ACC112 (cell line): ENCODE data around the gene MOK.

Experiments
- H2AFZ ChIP-seq: fragments of 200-600 bp; sonication (generic); one replicate; pipeline ENCODE4 v1.6.0; 2017; ENCODE audit warnings: antibody characterized with exemption, low read length; ENCODE audit not compliant: unreplicated experiment
- H3K27ac ChIP-seq: fragments of 200-600 bp; sonication (generic); 2 replicates; pipeline ENCODE4 v1.5.1; 2014; ENCODE audit warnings: low read depth, mild to moderate bottlenecking, antibody characterized with exemption, low read length, moderate library complexity
- H3K27me3 ChIP-seq: fragments of 200-600 bp; sonication (generic); 2 replicates; pipeline ENCODE4 v1.6.1; 2014; ENCODE audit warnings: mild to moderate bottlenecking, antibody characterized with exemption, low read length, moderate library complexity, mixed read lengths; ENCODE audit not compliant: insufficient read depth
- H3K36me3 ChIP-seq: fragments of 200-600 bp; sonication (generic); 2 replicates; pipeline ENCODE4 v1.6.1; 2016; ENCODE audit warnings: mild to moderate bottlenecking, antibody characterized with exemption, low read length, moderate library complexity, mixed read lengths; ENCODE audit not compliant: insufficient read depth
- H3K4me1 ChIP-seq: fragments of 200-600 bp; sonication (generic); one replicate; pipeline ENCODE4 v1.6.1; 2016; ENCODE audit warnings: low read length, mixed read lengths; ENCODE audit not compliant: insufficient read depth, unreplicated experiment, control insufficient read depth
- H3K4me3 ChIP-seq: fragments of 200-600 bp; sonication (generic); 2 replicates; pipeline ENCODE4 v1.5.1; 2014; ENCODE audit warnings: mild to moderate bottlenecking, low read depth, low read length
- H3K79me2 ChIP-seq: fragments of 200-600 bp; sonication (generic); one replicate; pipeline ENCODE4 v1.6.0; 2016; ENCODE audit warnings: low read length; ENCODE audit not compliant: control insufficient read depth, unreplicated experiment, insufficient read depth

The MOK gene

DNA sequence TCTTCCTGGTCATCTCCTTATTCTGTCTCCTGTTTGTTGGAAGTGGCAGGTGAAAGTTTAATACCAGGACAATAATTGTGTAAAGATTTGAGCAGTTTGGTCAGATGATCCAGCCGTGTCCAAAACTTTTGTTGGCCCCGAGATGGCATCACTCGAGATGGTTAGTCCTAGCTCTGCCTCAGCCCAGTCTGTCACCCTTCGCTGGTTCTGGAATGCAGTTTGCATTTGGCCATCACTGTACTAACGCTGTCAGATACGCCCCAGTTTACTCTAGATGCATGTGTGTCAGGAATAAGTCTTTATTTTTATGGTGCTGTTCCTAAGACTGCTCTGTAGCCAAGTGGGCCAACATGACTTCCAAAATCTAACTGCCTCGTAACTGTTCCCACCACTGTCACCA is 79.6 kb downstream of the MOK start:
- Histone ChIP-seq H3K27me3 (no peaks in the 10 kb centered on the region), H3K27ac (no peak overlapping the region), H2AFZ (no peak overlapping the region), H3K4me3 (no peak overlapping the region), H3K36me3 (peaks cover 25% of the 10 kb centered on the region; the same call in 1 of the 2 replicates), H3K79me2 (no peaks in the 10 kb centered on the region), H3K4me1 (peaks cover 9% of the 10 kb centered on the region)

DNA sequence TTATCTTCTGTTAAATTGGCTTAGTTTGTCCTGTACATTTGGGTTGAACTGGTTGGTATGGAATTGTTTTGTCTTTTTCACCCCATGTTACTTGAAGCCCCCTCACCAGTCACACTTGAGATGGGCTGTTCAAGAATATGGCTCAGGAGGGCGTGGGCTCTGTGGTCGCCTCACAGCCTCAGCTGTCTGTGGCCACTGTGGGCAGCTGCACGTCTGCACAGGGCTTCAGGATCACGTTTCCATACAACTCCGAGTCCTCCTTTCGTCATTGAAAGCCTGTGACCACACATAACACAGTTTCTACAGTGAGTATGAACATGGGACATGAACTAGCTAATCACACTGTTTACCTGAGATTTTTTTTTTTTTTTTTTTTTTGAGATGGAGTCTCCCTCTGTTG is 81.3 kb downstream of the MOK start:
- H3K79me2 ChIP-seq = no peaks in the 10 kb centered on the region
- H3K27me3 ChIP-seq = no peaks in the 10 kb centered on the region
- no peak overlapping the region for H3K4me3 ChIP-seq
- H3K27ac ChIP-seq = no peak overlapping the region
- H3K36me3 ChIP-seq = peaks cover 10% of the 10 kb centered on the region; the same call in 1 of the 2 replicates
- H3K4me1 ChIP-seq = peaks cover 9% of the 10 kb centered on the region
- H2AFZ ChIP-seq = no peak overlapping the region

DNA sequence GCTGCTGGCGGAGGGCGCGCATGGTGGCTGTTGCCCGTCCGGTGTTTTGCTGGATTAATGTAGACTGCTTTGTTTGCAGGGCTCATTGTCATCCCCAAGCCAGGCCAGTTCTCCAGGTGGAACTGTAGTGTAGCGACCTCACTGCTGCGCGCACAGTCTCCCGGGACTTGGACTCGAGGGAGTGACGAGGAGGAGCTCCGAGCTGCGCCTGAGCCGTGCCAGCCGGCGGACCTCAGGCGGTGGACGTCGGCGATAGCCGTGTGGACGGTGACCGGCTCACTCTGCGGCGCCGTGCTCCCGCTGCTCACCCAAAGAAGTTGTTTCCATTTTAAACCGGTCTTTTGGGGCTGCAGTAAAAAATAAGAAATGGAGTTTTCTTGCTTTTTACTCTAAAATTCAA is 82.2 kb downstream of the MOK start:
- no peak overlapping the region for H2AFZ ChIP-seq
- peaks cover 9% of the 10 kb centered on the region for H3K4me1 ChIP-seq
- peaks cover 9% of the 10 kb centered on the region; the same call in 1 of the 2 replicates for H3K36me3 ChIP-seq
- H3K27ac ChIP-seq = no peak overlapping the region
- H3K4me3 ChIP-seq = no peak overlapping the region
- no peaks in the 10 kb centered on the region for H3K27me3 ChIP-seq
- H3K79me2 ChIP-seq = no peaks in the 10 kb centered on the region

DNA sequence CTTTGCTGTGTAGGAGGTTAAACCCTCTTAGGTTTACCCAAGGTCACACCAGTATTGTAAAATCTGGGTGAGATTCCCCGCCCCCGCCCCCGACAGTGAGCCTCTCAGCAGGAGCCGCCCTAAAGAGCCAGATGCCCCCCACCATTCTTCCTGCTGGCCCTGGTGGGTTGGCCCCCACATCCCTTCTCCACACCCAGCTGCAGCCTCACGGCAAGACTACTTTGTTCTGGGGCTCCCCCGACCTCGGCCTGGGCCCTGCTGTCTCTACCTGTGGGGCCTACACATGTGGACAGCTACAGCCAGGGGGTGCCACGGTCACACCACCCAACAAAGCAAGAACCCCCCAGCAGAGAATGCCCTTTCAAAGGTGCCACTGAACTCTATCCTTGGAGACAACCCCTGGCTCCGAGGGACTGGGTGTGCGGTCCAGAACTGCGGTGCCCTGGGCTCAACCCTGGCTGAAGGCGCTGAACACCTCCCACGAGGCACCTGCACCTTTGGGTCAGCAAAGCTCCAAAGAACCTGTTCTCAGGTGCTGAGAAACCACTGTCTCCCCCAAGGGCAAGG is 82.9 kb downstream of the MOK start:
- no peaks in the 10 kb centered on the region for H3K27me3 ChIP-seq
- H2AFZ ChIP-seq = no peak overlapping the region
- no peaks in the 10 kb centered on the region for H3K79me2 ChIP-seq
- H3K36me3 ChIP-seq = peaks cover 9% of the 10 kb centered on the region; the same call in 1 of the 2 replicates
- no peak overlapping the region for H3K4me3 ChIP-seq
- peaks cover 9% of the 10 kb centered on the region for H3K4me1 ChIP-seq
- no peak overlapping the region for H3K27ac ChIP-seq

DNA sequence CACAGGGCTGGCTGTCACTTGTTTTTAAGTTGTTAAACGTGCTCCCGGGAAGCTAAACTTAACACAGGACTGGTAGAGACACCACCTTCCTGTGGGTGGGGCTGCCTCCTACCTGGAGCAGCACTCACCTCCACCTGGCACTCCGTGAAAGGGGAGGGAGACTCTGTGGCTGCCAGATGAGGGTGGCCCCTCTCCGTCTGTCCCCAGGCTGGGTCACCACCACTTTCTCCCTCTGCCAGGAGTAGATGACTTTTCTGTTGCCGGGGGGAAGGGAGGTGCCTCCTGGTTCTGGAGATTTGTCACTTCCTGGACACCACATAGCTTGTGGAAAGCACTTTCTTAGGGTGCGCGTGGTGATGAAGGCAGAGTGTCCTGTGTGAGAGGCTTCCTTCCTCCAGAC is 83.9 kb downstream of the MOK start:
- Histone ChIP-seq H3K27me3 (no peaks in the 10 kb centered on the region), H3K79me2 (peaks cover 3% of the 10 kb centered on the region), H2AFZ (no peak overlapping the region), H3K4me1 (peaks cover 11% of the 10 kb centered on the region), H3K4me3 (no peak overlapping the region), H3K27ac (peak overlapping the region; percentile 34), H3K36me3 (peaks cover 9% of the 10 kb centered on the region; the same call in 1 of the 2 replicates)

DNA sequence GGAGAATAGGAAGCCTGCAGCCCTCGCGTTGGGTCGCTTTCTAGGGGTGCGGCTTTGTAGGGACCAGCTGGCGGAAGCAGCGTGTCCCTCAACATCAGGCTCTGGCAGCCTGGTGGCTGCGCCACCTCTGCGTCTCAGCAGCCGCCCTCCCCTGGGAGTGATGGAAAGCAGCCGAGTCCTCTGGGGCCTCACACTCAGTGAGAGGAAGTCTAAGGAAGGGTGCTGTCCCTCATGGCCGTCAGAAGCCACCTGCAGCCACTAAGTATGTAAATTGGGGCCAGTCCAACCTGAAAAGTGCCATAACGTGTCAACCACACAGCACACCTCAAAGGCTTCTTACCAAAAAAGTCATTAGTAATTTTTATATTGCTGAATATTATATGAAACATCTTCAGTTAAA is 84.9 kb downstream of the MOK start:
- H3K27me3 ChIP-seq = no peaks in the 10 kb centered on the region
- H3K4me1 ChIP-seq = peaks cover 21% of the 10 kb centered on the region
- H3K4me3 ChIP-seq = no peak overlapping the region
- no peak overlapping the region for H2AFZ ChIP-seq
- H3K36me3 ChIP-seq = peaks cover 9% of the 10 kb centered on the region; the same call in 1 of the 2 replicates
- peaks cover 11% of the 10 kb centered on the region for H3K79me2 ChIP-seq
- H3K27ac ChIP-seq = no peak overlapping the region

DNA sequence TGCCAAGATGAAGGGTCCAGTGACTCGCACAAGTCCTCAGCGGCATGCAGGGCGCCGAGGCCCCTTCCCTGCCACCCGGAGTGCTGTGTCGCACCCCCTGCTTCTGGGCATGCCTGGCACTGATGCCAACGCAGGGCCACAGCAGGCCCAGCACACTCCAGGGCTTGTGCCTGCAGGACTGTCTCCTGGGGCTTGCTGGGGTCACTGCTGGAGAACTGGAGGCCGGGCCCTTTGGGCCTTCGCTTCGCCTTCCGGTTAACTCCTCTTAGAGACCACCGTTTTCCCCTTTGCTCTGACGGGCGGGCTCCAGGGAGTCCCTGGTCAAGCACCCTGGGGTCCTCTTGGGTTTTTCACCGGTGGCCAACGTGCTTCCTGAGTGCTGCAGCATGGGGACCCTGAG is 85.6 kb downstream of the MOK start:
- Histone ChIP-seq H3K36me3 (peaks cover 7% of the 10 kb centered on the region; the same call in 1 of the 2 replicates), H3K4me3 (no peak overlapping the region)

DNA sequence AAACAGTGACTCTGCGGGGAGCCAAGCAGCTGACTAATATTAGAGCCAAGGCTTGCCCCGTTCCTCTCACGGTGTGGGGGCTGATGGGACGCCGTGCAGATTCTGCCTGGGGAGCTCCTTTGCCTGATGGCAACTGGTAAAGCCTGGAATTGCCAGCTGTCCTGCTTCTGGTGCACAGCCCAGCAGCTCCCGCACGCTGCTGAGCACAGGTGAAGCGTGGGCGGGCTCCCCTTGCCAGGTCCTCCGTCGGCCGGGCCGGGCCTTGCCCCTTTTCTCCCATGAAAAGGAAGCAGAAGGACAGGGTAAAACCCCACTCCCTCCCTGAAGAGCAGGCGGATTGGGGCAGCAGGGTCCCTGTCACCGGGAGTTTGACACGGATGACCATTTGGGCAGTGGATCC is 86.3 kb downstream of the MOK start:
- Histone ChIP-seq H3K4me1 (peaks cover 31% of the 10 kb centered on the region), H3K4me3 (no peak overlapping the region), H2AFZ (no peak overlapping the region), H3K79me2 (peaks cover 16% of the 10 kb centered on the region), H3K27ac (no peak overlapping the region), H3K36me3 (peaks cover 7% of the 10 kb centered on the region; the same call in 1 of the 2 replicates), H3K27me3 (no peaks in the 10 kb centered on the region)

More for the DNA sequence above, 85.6 kb downstream of the MOK start:
- no peak overlapping the region for H2AFZ ChIP-seq
- peaks cover 28% of the 10 kb centered on the region for H3K4me1 ChIP-seq
- H3K27ac ChIP-seq = no peak overlapping the region
- peaks cover 11% of the 10 kb centered on the region for H3K79me2 ChIP-seq
- no peaks in the 10 kb centered on the region for H3K27me3 ChIP-seq

DNA sequence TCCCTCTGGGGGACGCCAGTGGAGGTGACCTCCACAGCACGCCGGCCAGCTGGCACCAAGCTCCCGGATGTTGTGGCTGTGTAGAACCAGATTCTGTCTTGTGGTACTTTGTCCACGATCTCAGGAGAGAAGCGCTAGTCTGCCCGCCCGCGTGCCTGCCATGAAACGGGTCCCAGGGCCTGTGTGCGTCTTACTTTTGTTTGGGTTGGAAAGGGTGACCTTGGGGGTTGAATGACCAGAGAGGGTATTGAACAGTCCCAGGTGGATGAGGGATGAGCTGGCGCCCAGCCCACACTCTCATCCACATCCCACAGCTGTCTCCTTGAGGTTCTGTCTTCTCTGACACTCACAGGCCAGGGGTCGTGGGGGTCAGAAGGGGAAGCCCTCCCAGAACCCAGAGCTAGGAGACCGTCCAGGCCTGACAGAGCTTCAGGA is 87.0 kb downstream of the MOK start:
- Histone ChIP-seq H2AFZ (no peak overlapping the region), H3K4me1 (peaks cover 35% of the 10 kb centered on the region), H3K79me2 (peaks cover 16% of the 10 kb centered on the region), H3K4me3 (no peak overlapping the region), H3K27me3 (no peaks in the 10 kb centered on the region), H3K36me3 (peaks cover 7% of the 10 kb centered on the region; the same call in 1 of the 2 replicates), H3K27ac (no peak overlapping the region)

DNA sequence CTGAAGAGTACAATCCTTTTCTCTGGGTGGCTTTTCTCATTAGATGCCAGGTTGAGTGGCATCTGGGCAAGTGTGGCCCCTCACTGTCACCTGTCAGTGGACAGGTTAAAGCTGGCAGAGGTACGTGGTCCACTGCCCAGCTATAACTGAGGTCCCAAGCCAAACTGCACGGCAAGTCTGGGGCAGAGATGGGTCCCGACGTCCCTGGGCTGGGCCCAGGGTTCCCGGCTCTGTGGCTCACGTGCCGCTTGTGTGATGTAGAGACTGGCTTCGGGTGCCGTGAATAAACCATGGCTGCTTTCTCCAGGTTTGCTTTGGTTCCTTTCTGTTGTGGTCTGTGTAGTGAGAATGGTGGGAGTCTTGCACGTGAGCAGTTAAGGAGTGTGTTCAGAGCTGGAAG is 87.6 kb downstream of the MOK start:
- Histone ChIP-seq H3K79me2 (peaks cover 16% of the 10 kb centered on the region), H3K4me1 (peaks cover 35% of the 10 kb centered on the region), H3K27me3 (no peaks in the 10 kb centered on the region), H3K4me3 (no peak overlapping the region), H3K36me3 (peaks cover 4% of the 10 kb centered on the region; the same call in 1 of the 2 replicates), H3K27ac (no peak overlapping the region), H2AFZ (no peak overlapping the region)

DNA sequence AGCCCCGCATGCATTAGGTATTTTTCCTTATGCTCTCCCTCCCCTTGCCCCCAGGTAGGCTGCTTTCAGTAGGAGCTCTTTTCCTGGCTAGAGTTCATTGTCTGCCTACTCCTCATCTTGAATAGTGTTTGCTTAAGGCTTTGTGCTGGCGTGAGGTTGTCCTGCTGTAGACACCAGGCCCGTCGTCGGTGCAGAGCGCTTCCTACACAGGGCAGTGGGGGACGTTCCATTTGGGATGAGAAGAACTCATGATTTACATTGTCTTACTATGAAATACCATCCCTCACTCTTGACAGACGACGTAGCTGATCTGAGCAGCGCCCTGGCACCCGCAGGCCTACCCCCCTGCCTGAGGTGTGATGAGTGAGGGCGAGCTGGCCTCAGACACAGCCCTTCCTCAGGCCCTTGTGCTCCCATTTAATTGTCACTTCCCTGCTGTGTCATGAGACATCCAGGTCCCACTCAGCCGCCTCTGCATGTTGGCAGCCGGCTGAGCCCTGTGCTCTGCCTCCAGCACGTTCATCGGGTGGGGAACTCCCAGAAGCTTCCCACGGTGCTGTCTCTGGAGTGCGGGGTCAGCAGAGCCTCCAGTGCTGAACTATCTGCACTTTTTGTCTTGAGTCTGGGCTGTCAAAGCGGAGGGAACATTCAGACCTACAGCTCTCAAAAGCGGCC is 89.3 kb downstream of the MOK start:
- H3K27me3 ChIP-seq = no peaks in the 10 kb centered on the region
- H3K4me3 ChIP-seq = 0 out of 2 replicates have a peak overlapping the region, but pooled peaks have one; percentile 35
- H3K36me3 ChIP-seq = no peaks in the 10 kb centered on the region
- peaks cover 16% of the 10 kb centered on the region for H3K79me2 ChIP-seq
- peaks cover 26% of the 10 kb centered on the region for H3K4me1 ChIP-seq
- H2AFZ ChIP-seq = no peak overlapping the region
- H3K27ac ChIP-seq = peak overlapping the region; percentile 75
